SU-DHL-6 (cell line): ENCODE results near the gene CDC42EP1.

Experiments used
- H2AFZ ChIP-seq: fragments of 200-600 bp; sonication (generic); 2 replicates; pipeline ENCODE4 v1.6.1; 2014; ENCODE audit warnings: low read depth, mild to moderate bottlenecking, moderate library complexity, mixed read lengths, antibody characterized with exemption, low read length; ENCODE audit not compliant: severe bottlenecking
- H3F3A ChIP-seq: fragments of 200-600 bp; shearing (Covaris generic); 2 replicates; pipeline ENCODE4 v1.6.0; 2016; ENCODE audit warnings: antibody characterized with exemption, mild to moderate bottlenecking; ENCODE audit not compliant: insufficient read depth
- H3K27ac ChIP-seq: fragments of 200-600 bp; sonication (generic); 2 replicates; pipeline ENCODE4 v1.5.1; 2016; ENCODE audit warnings: low read depth, mild to moderate bottlenecking, low read length, moderate library complexity, mixed read lengths
- H3K27me3 ChIP-seq: fragments of 200-600 bp; sonication (generic), shearing (Covaris generic); 2 replicates; pipeline ENCODE4 v1.6.0; 2014; ENCODE audit warnings: mild to moderate bottlenecking, low read length
- H3K36me3 ChIP-seq: fragments of 200-600 bp; sonication (generic); 2 replicates; pipeline ENCODE4 v1.6.1; 2014; ENCODE audit warnings: mild to moderate bottlenecking, low read length, mixed read lengths
- H3K4me2 ChIP-seq: fragments of 300-600, 200-600 bp; shearing (Covaris generic), sonication (generic); 2 replicates; pipeline ENCODE4 v1.6.0; 2014; ENCODE audit warnings: low read length, low read depth, mild to moderate bottlenecking; ENCODE audit not compliant: poor library complexity, severe bottlenecking
- H3K4me3 ChIP-seq: fragments of 200-600 bp; sonication (generic); 2 replicates; pipeline ENCODE4 v1.5.1; 2014; ENCODE audit warnings: antibody characterized with exemption, low read length, mild to moderate bottlenecking, mixed read lengths; ENCODE audit not compliant: insufficient read depth, poor library complexity, severe bottlenecking
- H3K79me2 ChIP-seq: fragments of 200-600 bp; sonication (generic); 2 replicates; pipeline ENCODE4 v1.6.1; 2014; ENCODE audit warnings: mild to moderate bottlenecking, low read length, moderate library complexity; ENCODE audit not compliant: insufficient read depth
- H3K9ac ChIP-seq: fragments of 200-600 bp; sonication (generic); 2 replicates; pipeline ENCODE4 v1.7.0; 2014; ENCODE audit warnings: mild to moderate bottlenecking, low read length
- H3K9me2 ChIP-seq: fragments of 200-600 bp; sonication (generic); replicated peaks from 2 replicates; pipeline ENCODE4 v1.6.1; 2014; ENCODE audit warnings: low read length; ENCODE audit not compliant: insufficient read depth
- H3K9me3 ChIP-seq: fragments of 200-600 bp; sonication (generic); 2 replicates; pipeline ENCODE4 v1.6.1; 2014; ENCODE audit warnings: low read length, mixed read lengths; ENCODE audit not compliant: insufficient read depth
- H4K20me1 ChIP-seq: fragments of 200-600 bp; sonication (generic); 2 replicates; pipeline ENCODE4 v1.6.1; 2014; ENCODE audit warnings: low read depth, mild to moderate bottlenecking, antibody characterized with exemption, low read length, moderate library complexity, mixed read lengths
- EZH2phosphoT487 ChIP-seq: fragments of 200-600 bp; sonication (generic), shearing (Covaris generic); conservative IDR thresholded peaks from 2 replicates; pipeline ENCODE4 v1.6.1; 2018; ENCODE audit warnings: mild to moderate bottlenecking, antibody characterized with exemption, low read length, moderate library complexity, mixed read lengths
- TF ChIP-seq, protein P1 (sequence below): fragments of 200-600 bp; sonication (generic); IDR thresholded peaks from one replicate; pipeline ENCODE4 v1.5.1; 2017; ENCODE audit warnings: antibody characterized with exemption, mild to moderate bottlenecking, low read length, moderate library complexity; ENCODE audit not compliant: insufficient read depth, poor library complexity, severe bottlenecking

CDC42EP1 gene

DNA sequence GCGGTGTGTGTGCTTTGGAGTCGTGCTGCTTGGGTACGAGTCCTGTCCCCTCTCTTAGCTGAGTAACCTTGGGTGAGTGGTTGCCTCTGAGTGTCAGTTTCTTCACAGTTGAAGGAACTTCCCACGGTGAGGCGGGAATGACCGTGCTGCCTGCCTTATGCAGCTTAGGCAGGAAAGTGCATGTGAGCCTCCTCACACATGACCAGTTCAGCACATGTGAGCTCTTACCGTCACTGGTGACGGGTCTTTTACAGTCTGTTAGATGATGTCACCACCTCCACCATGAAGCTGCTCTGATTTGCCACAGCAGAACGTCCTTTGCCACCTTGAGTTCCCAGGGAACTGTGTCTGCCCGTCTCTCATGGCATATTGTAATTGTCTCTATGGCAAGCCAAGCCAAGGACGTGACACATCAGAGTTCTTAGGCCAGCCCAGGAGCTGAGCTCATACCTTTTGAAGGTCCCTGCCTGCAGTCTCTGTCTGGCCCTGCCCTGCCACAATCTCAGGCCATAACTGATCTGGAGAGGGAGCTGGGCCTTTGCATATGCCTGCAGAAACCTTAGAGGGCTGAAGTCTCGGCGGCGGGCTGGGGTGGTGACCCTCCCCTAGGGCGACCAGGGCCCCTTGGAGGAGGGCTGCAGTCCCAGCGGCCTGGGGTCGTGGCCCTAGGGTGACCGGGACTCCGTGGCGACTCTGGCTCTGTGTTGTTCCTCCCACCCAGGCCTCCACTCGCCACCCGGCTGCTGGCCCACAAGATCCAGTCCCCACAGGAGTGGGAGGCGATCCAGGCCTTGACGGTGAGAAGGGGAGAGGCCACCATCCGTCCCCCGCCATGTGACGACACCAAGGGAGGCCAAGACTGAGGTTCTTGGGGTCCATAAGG lies 56.2 kb downstream of the CDC42EP1 start:
- Histone ChIP-seq H3K27me3 (no peaks in the 10 kb centered on the region), H3K9me3 (no peaks in the 10 kb centered on the region), H3K9me2 (no peaks in the 10 kb centered on the region), H3K36me3 (no peaks in the 10 kb centered on the region), H4K20me1 (no peaks in the 10 kb centered on the region), H3K27ac (no peak overlapping the region; the same call in 1 of the 2 replicates), H3K4me3 (no peak overlapping the region), H3K4me2 (no peak overlapping the region), H2AFZ (no peak overlapping the region), H3K9ac (no peak overlapping the region), H3K79me2 (peaks cover 4% of the 10 kb centered on the region), H3F3A (no peaks in the 10 kb centered on the region)
- TF ChIP-seq, protein P1, sequence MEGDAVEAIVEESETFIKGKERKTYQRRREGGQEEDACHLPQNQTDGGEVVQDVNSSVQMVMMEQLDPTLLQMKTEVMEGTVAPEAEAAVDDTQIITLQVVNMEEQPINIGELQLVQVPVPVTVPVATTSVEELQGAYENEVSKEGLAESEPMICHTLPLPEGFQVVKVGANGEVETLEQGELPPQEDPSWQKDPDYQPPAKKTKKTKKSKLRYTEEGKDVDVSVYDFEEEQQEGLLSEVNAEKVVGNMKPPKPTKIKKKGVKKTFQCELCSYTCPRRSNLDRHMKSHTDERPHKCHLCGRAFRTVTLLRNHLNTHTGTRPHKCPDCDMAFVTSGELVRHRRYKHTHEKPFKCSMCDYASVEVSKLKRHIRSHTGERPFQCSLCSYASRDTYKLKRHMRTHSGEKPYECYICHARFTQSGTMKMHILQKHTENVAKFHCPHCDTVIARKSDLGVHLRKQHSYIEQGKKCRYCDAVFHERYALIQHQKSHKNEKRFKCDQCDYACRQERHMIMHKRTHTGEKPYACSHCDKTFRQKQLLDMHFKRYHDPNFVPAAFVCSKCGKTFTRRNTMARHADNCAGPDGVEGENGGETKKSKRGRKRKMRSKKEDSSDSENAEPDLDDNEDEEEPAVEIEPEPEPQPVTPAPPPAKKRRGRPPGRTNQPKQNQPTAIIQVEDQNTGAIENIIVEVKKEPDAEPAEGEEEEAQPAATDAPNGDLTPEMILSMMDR = no peak
- no peak for TF ChIP-seq EZH2phosphoT487

DNA sequence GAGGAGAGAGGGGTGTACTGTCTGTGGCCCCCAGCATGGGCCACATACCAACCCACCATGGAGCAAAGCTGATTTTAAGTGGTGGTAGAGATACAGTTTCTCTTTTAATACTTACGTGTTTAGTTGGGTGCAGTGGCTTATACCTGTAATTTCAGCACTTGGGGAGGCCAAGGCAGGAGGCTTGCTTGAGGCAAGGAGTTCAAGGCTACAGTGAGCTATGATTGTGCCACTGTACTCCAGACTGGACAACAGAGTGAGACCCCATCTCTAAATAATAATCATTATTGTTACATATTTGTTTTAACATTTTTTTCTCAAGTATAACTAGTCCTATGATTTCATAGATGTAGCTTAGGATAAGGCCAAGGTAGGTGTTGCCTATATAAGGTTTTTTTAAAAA lies 57.2 kb downstream of the CDC42EP1 start:
- Histone ChIP-seq H3K79me2 (no peaks in the 10 kb centered on the region), H3K36me3 (no peaks in the 10 kb centered on the region), H3F3A (no peaks in the 10 kb centered on the region), H3K4me3 (no peak overlapping the region), H3K9me2 (no peaks in the 10 kb centered on the region), H3K27me3 (no peaks in the 10 kb centered on the region), H3K9ac (no peak overlapping the region; the same call in 1 of the 2 replicates), H4K20me1 (no peaks in the 10 kb centered on the region), H3K4me2 (peak overlapping the region; percentile 53), H3K9me3 (no peaks in the 10 kb centered on the region), H2AFZ (no peak overlapping the region), H3K27ac (peak overlapping the region; percentile 85)
- TF ChIP-seq EZH2phosphoT487 = no peak
- TF ChIP-seq, protein P1 = no peak

DNA sequence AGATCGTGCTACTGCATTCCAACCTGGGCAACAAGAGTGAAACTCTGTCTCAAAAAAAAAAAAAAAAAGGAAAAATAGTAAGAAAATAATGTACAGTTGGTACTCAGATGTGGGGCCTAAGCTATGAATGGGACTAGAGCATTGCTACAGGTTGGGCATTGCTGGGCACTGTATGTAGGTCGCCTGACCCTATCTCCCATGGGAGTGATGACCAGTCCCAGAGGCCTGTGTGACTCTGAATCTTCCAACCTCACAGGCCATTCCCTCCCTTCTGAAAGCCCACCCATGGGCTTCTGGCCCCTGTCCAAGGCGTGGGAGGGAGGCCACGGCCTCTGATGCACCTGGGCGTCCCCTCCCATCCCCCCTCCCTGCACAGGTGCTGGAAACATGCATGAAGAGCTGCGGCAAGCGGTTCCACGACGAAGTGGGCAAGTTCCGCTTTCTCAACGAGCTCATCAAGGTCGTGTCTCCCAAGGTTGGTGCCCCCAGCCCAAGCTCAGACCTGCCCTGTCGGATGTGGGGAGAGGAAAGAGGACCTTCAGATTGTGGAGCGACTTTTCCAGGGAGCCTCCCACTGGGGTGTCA lies 57.9 kb downstream of the CDC42EP1 start:
- H3K4me3 ChIP-seq = no peak overlapping the region
- H3K36me3 ChIP-seq = no peaks in the 10 kb centered on the region
- H3K4me2 ChIP-seq = peak overlapping the region; percentile 53
- no peaks in the 10 kb centered on the region for H3K27me3 ChIP-seq
- H3K79me2 ChIP-seq = no peaks in the 10 kb centered on the region
- 0 out of 2 replicates have a peak, but pooled peaks cover 4% of the 10 kb centered on the region for H3F3A ChIP-seq
- peak overlapping the region; percentile 52 for H3K9ac ChIP-seq
- no peaks in the 10 kb centered on the region for H4K20me1 ChIP-seq
- no peak overlapping the region for H2AFZ ChIP-seq
- H3K9me3 ChIP-seq = no peaks in the 10 kb centered on the region
- H3K9me2 ChIP-seq = no peaks in the 10 kb centered on the region
- H3K27ac ChIP-seq = peak overlapping the region; percentile 85
- TF ChIP-seq, protein P1 = no peak
- TF ChIP-seq EZH2phosphoT487 = no peak
